Right lobe of liver (tissue), 6 donors: ENCODE data around the gene USP5. TPM values are rescaled to one million over a fixed set of nuclear protein-coding genes. Genes with fewer than 3 reads are reported as not detected.

Source experiments
- ATAC-seq, 4 donors: fragments of 200-7000 bp; cut with Tn5 transposase; one replicate each; pipeline ENCODE4 v1.9.1; 2020; ENCODE audit warnings: mild to moderate bottlenecking in 4 of 4, moderate library complexity in 4 of 4
- DNase-seq, 3 donors: peaks; one replicate each; pipeline ENCODE4 v3.0.0-alpha.2; 2020
- H3K27ac ChIP-seq, 3 donors: fragments of 200-600 bp; one replicate each; pipeline ENCODE4 v1.8.0; 2022
- H3K27me3 ChIP-seq, 2 donors: fragments of 200-600 bp; one replicate each; pipeline ENCODE4 v1.8.0; 2022
- H3K36me3 ChIP-seq, 4 donors: fragments of 200-600 bp; sonication (generic) in 1 of 4; one replicate each; pipeline versions ENCODE4 v1.5.1 to v1.8.0; 2017 to 2022; ENCODE audit warnings: control low read depth in 1 of 4
- H3K4me1 ChIP-seq, 4 donors: fragments of 200-600 bp; sonication (generic) in 1 of 4; one replicate each; pipeline versions ENCODE4 v1.5.1 to v1.8.0; 2017 to 2022; ENCODE audit warnings: control low read depth in 1 of 4
- H3K4me3 ChIP-seq, 3 donors: fragments of 200-600 bp; one replicate each; pipeline ENCODE4 v1.8.0; 2022
- H3K9me3 ChIP-seq, 4 donors: fragments of 200-600 bp; sonication (generic) in 1 of 4; one replicate each; pipeline versions ENCODE4 v1.5.1 to v1.8.0; 2017 to 2022; ENCODE audit warnings: control low read depth in 1 of 4
- POLR2A ChIP-seq: fragments of 450-650 bp; IDR thresholded peaks from one replicate; pipeline ENCODE4 v1.6.1; 2017; ENCODE audit warnings: antibody characterized with exemption, mild to moderate bottlenecking
- WGBS: methylation state at CpG from one replicate; pipeline ENCODE4 v1.1.6; 2018; ENCODE audit warnings: low coverage, low lambda C conversion rate; ENCODE audit not compliant: insufficient coverage; ENCODE audit errors: missing lambda C conversion rate; 5-methylcytosine and 5-hydroxymethylcytosine counted together
- intact Hi-C, 2 donors: fragments of 100-400 bp; cut with DNase I; formaldehyde crosslinking; loops; one replicate each; pipeline versions ENCODE4 v1.11.2 to v1.14.1; 2022
- total RNA-seq, 6 experiments: library from RNA; depleted of rRNA in 2 of 6; stranded (reverse); fragments of >200 nt in 2 of 6; fragmentation: NEBNext Ultra II Directional in 3 of 6; extraction: Animal tissue kit (Norgen Biotek cat#: 25700) in 3 of 6; gene quantifications; one replicate each; pipeline versions ENCODE4 v1.1.0 to v1.2.4, GENCODE V29; 2016 to 2023
- TF ChIP-seq, protein P1 (sequence below), 4 donors: fragments of 200-600 bp in 3 of 4; fragments of 450-650 bp in 1 of 4; IDR thresholded peaks; one replicate each; pipeline versions ENCODE4 v1.5.1 to v1.8.0; 2016 to 2022; ENCODE audit warnings: antibody characterized with exemption in 4 of 4, mild to moderate bottlenecking in 2 of 4
- donor health status: DM: no; HTN: yes; CAD: no.
- donor health status: DM: no; HTN: no; CAD: no.
- donor health status: DM: no; HTN: no; CAD: no.
- donor health status: DM: no; HTN: yes; CAD: no.
- donor health status: DM: no; HTN: yes; CAD: no.

Gene USP5
- total RNA-seq, 6 experiments from 2014 or later: 38.2 to 59.5 (median 42.6) TPM

DNA sequence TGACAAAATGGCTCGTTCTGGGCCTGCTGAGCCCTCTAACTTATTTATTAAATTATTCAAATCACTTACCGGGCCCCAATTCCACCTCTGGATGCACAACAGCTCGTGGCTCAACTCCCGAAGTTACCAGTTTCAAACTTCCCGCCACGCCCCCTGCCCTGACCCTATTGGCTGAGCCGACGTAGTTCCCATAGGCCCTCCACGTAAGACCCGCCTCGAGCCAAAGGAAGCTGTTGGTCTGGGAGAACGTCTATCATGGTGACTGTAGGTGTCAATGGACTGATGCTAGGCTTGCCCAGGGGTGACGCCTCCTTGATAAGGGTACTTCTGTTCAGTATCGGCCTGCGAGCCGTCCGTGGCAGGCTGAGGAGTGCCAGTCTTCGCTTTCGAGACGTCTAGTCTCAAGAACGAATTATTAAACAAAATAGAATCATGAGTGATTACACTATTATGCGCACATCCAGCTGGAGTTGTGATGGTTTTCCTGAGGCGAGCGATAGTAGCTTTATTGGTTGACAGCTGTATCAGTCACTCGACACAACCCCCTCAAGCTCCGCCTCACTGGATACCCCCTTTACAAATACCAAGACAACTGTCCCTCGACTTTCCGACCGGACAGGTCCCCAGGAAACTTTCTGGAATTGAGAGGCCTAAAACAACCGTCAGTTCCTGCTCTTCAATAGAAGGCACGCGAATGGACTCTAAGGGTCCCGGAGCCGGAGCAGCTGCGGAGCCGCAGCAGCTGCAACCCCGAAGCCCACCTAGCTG lies 613 bp upstream of the USP5 start, which contains the start of gene CDCA3:
Gene CDCA3 (minus strand): TSS at position 134 of the 768 bp plus-strand sequence. CDS start 334 bp downstream, outside the sequence.
- Histone ChIP-seq H3K9me3 (no peaks in the 10 kb centered on the region), H3K36me3 (peaks cover 0 to 9% (median 0%) of the 10 kb centered on the region in 4 donors), H3K27ac (peak within 1 kb of the TSS; percentile 90 to 94 (median 91)), H3K27me3 (no peaks in the 10 kb centered on the region), H3K4me3 (peak within 1 kb of the TSS; percentile 59 to 78 (median 74)), H3K4me1 (peaks cover 0 to 14% (median 5%) of the 10 kb centered on the region in 4 donors)
- DNase-seq (peak; percentile 93 to 98 (median 97)), ATAC-seq (peak; percentile 71 to 79 (median 76))
- intact Hi-C loops: no loop called here
- whole genome bisulfite sequencing: under 1% methylated on average over 26 of the region's 37 CpGs
- TF ChIP-seq, protein P1, sequence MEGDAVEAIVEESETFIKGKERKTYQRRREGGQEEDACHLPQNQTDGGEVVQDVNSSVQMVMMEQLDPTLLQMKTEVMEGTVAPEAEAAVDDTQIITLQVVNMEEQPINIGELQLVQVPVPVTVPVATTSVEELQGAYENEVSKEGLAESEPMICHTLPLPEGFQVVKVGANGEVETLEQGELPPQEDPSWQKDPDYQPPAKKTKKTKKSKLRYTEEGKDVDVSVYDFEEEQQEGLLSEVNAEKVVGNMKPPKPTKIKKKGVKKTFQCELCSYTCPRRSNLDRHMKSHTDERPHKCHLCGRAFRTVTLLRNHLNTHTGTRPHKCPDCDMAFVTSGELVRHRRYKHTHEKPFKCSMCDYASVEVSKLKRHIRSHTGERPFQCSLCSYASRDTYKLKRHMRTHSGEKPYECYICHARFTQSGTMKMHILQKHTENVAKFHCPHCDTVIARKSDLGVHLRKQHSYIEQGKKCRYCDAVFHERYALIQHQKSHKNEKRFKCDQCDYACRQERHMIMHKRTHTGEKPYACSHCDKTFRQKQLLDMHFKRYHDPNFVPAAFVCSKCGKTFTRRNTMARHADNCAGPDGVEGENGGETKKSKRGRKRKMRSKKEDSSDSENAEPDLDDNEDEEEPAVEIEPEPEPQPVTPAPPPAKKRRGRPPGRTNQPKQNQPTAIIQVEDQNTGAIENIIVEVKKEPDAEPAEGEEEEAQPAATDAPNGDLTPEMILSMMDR (IDR thresholded peaks at IDR 0.05): no peak
- TF ChIP-seq POLR2A: peak; percentile 90

DNA sequence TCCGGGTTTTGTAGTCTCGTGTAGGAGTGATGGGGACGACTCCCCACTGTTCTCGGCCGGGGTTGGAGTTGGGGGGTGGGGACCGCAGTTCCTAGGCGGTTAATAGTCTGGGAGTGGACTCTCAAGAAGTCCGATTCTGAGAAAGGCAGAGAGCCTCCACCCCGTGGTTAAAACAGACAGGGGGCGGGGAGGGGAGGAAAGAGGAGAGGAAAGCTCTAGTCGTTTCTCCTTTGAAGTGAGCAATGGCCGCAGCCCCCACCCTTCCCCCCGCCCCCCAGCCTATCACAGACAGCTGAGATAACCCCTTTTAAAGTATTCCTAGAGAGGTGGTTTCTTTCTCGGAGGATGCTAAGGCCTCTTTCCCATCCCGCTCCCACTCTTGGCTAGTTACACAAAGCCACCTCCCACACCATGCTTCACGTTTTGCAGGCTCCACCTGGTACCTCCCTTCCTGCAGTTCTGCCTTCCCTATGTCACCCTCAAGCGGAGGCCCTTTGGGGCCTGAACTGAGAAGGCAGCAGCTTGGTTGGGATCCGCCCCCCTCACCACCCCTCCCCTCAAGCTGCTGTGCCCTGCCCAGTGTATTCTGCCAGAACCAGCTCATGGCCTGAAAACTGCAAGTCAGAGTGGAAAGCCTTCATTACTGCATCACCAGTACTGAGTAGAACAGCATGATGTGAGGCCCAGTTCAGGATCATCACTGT lies 853 bp downstream of the USP5 start:
- ATAC-seq (no peak), DNase-seq (no peak)
- H3K27ac ChIP-seq: no peak overlapping the region
- no peaks in the 10 kb centered on the region for H3K27me3 ChIP-seq
- intact Hi-C loops: no loop called here
- 1% methylated on average over 9 of the region's 18 CpGs for WGBS
- H3K4me1 ChIP-seq: peaks cover 0 to 14% (median 5%) of the 10 kb centered on the region in 4 donors
- no peaks in the 10 kb centered on the region for H3K9me3 ChIP-seq
- H3K4me3 ChIP-seq: peak overlapping the region; percentile 41 to 78 (median 74)
- H3K36me3 ChIP-seq: peaks cover 0 to 24% (median 7%) of the 10 kb centered on the region in 4 donors
- TF ChIP-seq, protein P1 (IDR thresholded peaks at IDR 0.05): no peak
- no peak for TF ChIP-seq POLR2A

DNA sequence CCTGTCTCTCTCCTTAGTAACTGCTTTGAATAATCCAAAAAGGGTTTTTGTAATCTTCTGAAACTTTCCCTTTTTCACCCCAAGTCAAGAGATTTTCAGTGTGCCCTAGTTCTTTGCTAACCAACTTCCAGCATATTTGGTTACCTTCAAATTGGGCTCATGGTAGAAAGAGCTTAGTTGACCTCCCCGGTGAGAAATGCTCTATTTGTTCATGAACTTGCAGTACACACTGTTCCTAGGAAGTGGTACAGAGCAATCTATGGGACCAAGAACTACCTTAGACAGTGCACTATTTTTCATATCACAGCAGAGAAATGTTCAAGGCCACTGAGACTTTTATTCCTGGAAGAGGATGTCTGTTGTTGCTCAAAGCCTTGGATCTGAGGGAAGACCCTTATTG lies 1.7 kb downstream of the USP5 start:
- Histone ChIP-seq H3K27me3 (no peaks in the 10 kb centered on the region), H3K36me3 (peaks cover 0 to 32% (median 11%) of the 10 kb centered on the region in 4 donors), H3K4me3 (peak overlapping the region in 1 of 3 donors; percentile 74), H3K4me1 (peaks cover 0 to 14% (median 5%) of the 10 kb centered on the region in 4 donors), H3K9me3 (no peaks in the 10 kb centered on the region), H3K27ac (no peak overlapping the region)
- intact Hi-C loops: no loop called here
- DNase-seq (no peak), ATAC-seq (no peak)
- WGBS: 17% methylated on average over 1 of the region's 1 CpG
- TF ChIP-seq, protein P1 (IDR thresholded peaks at IDR 0.05): no peak
- no peak for TF ChIP-seq POLR2A

DNA sequence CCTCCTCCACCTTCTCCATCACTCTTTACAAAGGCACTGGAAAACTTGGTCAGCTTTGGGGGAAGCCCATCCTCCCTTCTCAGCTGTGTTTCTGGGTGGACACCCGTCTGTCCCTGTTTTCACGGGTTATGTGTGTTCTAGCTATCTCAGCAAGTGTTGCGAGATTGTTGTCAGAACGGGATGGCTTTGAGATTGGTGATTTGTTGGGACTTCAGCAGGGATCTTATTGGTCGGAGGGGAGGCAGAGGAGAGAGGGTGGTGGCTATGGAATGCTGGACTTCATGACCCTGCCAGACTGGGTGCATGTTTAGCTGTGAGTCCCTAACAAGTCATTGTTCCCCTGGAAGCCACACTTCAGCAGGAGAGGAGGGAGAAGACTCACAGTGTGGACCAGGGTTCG lies 2.1 kb downstream of the USP5 start:
- Histone ChIP-seq H3K4me1 (peaks cover 0 to 14% (median 5%) of the 10 kb centered on the region in 4 donors), H3K9me3 (no peaks in the 10 kb centered on the region), H3K36me3 (peaks cover 0 to 35% (median 15%) of the 10 kb centered on the region in 4 donors), H3K27ac (no peak overlapping the region), H3K4me3 (no peak overlapping the region), H3K27me3 (no peaks in the 10 kb centered on the region)
- TF ChIP-seq POLR2A: no peak
- TF ChIP-seq, protein P1 (IDR thresholded peaks at IDR 0.05): no peak
- WGBS: 49% methylated on average over 5 of the region's 6 CpGs
- DNase-seq (no peak), ATAC-seq (no peak)
- intact Hi-C loops: no loop called here
